Right lobe of liver (tissue), 6 donors: ENCODE results near the gene NOL4L. TPM values are rescaled to one million over a fixed set of nuclear protein-coding genes. Genes with fewer than 3 reads are reported as not detected.
A peak's percentile ranks its signal among the peaks of the same experiment; 100 is the strongest.

ENCODE experiments used
- ATAC-seq, 4 donors: fragments of 200-7000 bp; cut with Tn5 transposase; one replicate each; pipeline ENCODE4 v1.9.1; 2020; ENCODE audit warnings: mild to moderate bottlenecking in 4 of 4, moderate library complexity in 4 of 4
- DNase-seq, 3 donors: peaks; one replicate each; pipeline ENCODE4 v3.0.0-alpha.2; 2020
- H3K27ac ChIP-seq, 3 donors: fragments of 200-600 bp; one replicate each; pipeline ENCODE4 v1.8.0; 2022
- H3K27me3 ChIP-seq, 2 donors: fragments of 200-600 bp; one replicate each; pipeline ENCODE4 v1.8.0; 2022
- H3K36me3 ChIP-seq, 4 donors: fragments of 200-600 bp; sonication (generic) in 1 of 4; one replicate each; pipeline versions ENCODE4 v1.5.1 to v1.8.0; 2017 to 2022; ENCODE audit warnings: control low read depth in 1 of 4
- H3K4me1 ChIP-seq, 4 donors: fragments of 200-600 bp; sonication (generic) in 1 of 4; one replicate each; pipeline versions ENCODE4 v1.5.1 to v1.8.0; 2017 to 2022; ENCODE audit warnings: control low read depth in 1 of 4
- H3K4me3 ChIP-seq, 3 donors: fragments of 200-600 bp; one replicate each; pipeline ENCODE4 v1.8.0; 2022
- H3K9me3 ChIP-seq, 4 donors: fragments of 200-600 bp; sonication (generic) in 1 of 4; one replicate each; pipeline versions ENCODE4 v1.5.1 to v1.8.0; 2017 to 2022; ENCODE audit warnings: control low read depth in 1 of 4
- CTCF ChIP-seq, 4 donors: fragments of 200-600 bp in 3 of 4; fragments of 450-650 bp in 1 of 4; IDR thresholded peaks; one replicate each; pipeline versions ENCODE4 v1.5.1 to v1.8.0; 2016 to 2022; ENCODE audit warnings: antibody characterized with exemption in 4 of 4, mild to moderate bottlenecking in 2 of 4
- POLR2A ChIP-seq: fragments of 450-650 bp; IDR thresholded peaks from one replicate; pipeline ENCODE4 v1.6.1; 2017; ENCODE audit warnings: antibody characterized with exemption, mild to moderate bottlenecking
- WGBS: methylation state at CpG from one replicate; pipeline ENCODE4 v1.1.6; 2018; ENCODE audit warnings: low coverage, low lambda C conversion rate; ENCODE audit not compliant: insufficient coverage; ENCODE audit errors: missing lambda C conversion rate; 5-methylcytosine and 5-hydroxymethylcytosine counted together
- intact Hi-C, 2 donors: fragments of 100-400 bp; cut with DNase I; formaldehyde crosslinking; loops; one replicate each; pipeline versions ENCODE4 v1.11.2 to v1.14.1; 2022
- total RNA-seq, 6 experiments: library from RNA; depleted of rRNA in 2 of 6; stranded (reverse); fragments of >200 nt in 2 of 6; fragmentation: NEBNext Ultra II Directional in 3 of 6; extraction: Animal tissue kit (Norgen Biotek cat#: 25700) in 3 of 6; gene quantifications; one replicate each; pipeline versions ENCODE4 v1.1.0 to v1.2.4, GENCODE V29; 2016 to 2023
- donor health status: DM: no; HTN: yes; CAD: no.
- donor health status: DM: no; HTN: no; CAD: no.
- donor health status: DM: no; HTN: no; CAD: no.
- donor health status: DM: no; HTN: yes; CAD: no.
- donor health status: DM: no; HTN: yes; CAD: no.

Gene NOL4L
- total RNA-seq, 6 experiments from 2014 or later = 4.3 to 6.5 (median 5.7) TPM

- Histone ChIP-seq H3K27ac (no peak overlapping the region), H3K9me3 (no peaks in the 10 kb centered on the region), H3K4me1 (peaks cover 0 to 48% (median 19%) of the 10 kb centered on the region in 4 donors), H3K27me3 (no peaks in the 10 kb centered on the region), H3K4me3 (no peak overlapping the region), H3K36me3 (no peaks in the 10 kb centered on the region)
- DNase-seq = peak in 1 of 3 donors; percentile 18
- TF ChIP-seq POLR2A = no peak
- no peak for TF ChIP-seq CTCF (IDR thresholded peaks at IDR 0.05)
- intact Hi-C loops = no loop called here
- WGBS = 89% methylated on average over 3 of the region's 5 CpGs
- no peak for ATAC-seq
Observed at GRCh38 chr20:32479012-32479411, 106.1 kb downstream of the NOL4L start.

DNA sequence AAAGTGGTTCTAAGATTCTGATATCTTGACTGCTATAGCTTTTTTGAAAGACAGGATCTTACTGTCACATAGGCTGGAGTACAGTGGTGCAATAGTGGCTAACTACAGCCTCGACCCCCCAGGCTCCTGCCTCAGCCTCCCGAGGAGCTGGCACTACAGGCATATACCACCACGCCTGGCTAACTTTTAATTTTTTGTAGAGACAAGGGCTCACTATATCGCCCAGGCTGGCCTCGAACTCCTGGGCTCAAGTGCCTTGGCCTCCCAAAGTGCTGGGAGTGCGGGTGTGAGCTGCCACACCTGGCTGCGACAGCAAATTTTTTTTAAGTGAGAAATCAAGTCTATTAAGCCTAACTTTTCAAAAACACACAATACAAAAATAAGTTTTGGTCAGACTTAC, 106.6 kb downstream of the NOL4L start:
- H3K4me1 ChIP-seq = peaks cover 0 to 53% (median 23%) of the 10 kb centered on the region in 4 donors
- DNase-seq (peak in 1 of 3 donors; percentile 18), ATAC-seq (no peak)
- no peaks in the 10 kb centered on the region for H3K27me3 ChIP-seq
- H3K27ac ChIP-seq = no peak overlapping the region
- TF ChIP-seq POLR2A = no peak
- 88% methylated on average over 6 of the region's 7 CpGs for WGBS
- no peak overlapping the region for H3K4me3 ChIP-seq
- intact Hi-C loops = no loop called here
- no peaks in the 10 kb centered on the region for H3K9me3 ChIP-seq
- no peaks in the 10 kb centered on the region for H3K36me3 ChIP-seq

GRCh38 chr20:32477594-32478512, 107.3 kb downstream of the NOL4L start:
- peak overlapping the region in 1 of 3 donors; percentile 60 for H3K27ac ChIP-seq
- 64% methylated on average over 7 of the region's 11 CpGs for WGBS
- H3K4me1 ChIP-seq = peaks cover 0 to 60% (median 28%) of the 10 kb centered on the region in 4 donors
- TF ChIP-seq CTCF (IDR thresholded peaks at IDR 0.05) (no peak), POLR2A (no peak)
- no peaks in the 10 kb centered on the region for H3K9me3 ChIP-seq
- H3K36me3 ChIP-seq = no peaks in the 10 kb centered on the region
- DNase-seq = peak in 1 of 3 donors; percentile 59
- intact Hi-C loops = no loop called here
- H3K4me3 ChIP-seq = no peak overlapping the region
- H3K27me3 ChIP-seq = no peaks in the 10 kb centered on the region
- no peak for ATAC-seq

DNA sequence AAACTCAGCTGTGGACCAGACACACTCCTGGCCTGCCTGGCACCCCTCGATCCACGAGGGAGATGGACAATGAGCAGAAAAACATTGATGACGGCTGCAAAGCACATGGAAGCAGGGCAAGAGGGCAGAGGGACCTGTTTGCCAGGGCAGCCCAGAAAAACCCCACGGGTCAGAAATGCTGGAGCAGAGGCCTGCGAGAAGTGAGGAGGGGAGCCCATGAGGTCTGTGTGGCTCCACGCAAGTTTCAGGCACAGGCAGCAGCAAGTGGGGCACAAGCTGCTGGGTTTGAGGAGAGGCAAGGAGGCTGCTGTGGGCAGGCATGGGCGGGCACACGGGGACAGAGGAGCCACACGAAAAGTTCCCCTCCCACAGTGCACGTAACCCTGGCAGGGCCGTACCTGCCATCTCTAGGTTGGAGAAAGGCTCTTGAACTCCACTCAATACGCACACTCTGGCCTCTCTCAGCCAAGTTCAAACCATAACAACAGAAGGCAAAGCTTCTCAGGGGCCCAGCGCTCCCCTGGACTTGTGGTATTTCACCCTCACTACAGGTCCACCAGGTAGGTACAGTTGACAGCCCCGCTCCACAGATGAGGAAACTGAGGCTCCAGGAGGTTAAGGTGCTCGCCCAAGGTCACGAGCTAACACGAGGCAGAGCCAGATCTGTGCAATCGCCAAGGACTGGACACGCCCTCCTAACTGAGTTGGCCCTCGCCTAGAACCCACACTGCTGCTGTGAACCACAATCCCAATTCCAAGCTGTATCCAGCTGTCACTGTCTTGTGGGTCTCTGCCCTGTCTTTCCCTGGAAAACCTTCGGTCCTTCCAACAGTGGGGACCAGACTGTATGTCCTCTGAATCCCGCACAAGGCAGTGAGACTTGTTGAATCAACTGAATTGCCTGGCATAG, 108.2 kb downstream of the NOL4L start:
- peak in 1 of 3 donors; percentile 55 for DNase-seq
- TF ChIP-seq POLR2A (no peak), CTCF (IDR thresholded peaks at IDR 0.05) (no peak)
- no peaks in the 10 kb centered on the region for H3K27me3 ChIP-seq
- intact Hi-C loops = no loop called here
- H3K9me3 ChIP-seq = no peaks in the 10 kb centered on the region
- no peaks in the 10 kb centered on the region for H3K36me3 ChIP-seq
- peak in 1 of 4 donors; percentile 9 for ATAC-seq
- peak overlapping the region in 1 of 3 donors; percentile 60 for H3K27ac ChIP-seq
- WGBS = 40% methylated on average over 9 of the region's 22 CpGs
- H3K4me1 ChIP-seq = peaks cover 0 to 67% (median 31%) of the 10 kb centered on the region in 4 donors
- no peak overlapping the region for H3K4me3 ChIP-seq
